H1 (cell line): ENCODE measurements around the gene RAPGEF6. TPM values are rescaled to one million over a fixed set of nuclear protein-coding genes. Genes with fewer than 3 reads are reported as not detected.

Experiments
- ASH2L ChIP-seq: fragments of 200-600, 300-600 bp; sonication (generic); IDR thresholded peaks from one replicate; pipeline ENCODE4 v1.7.1; 2017; ENCODE audit warnings: low read length
- BACH1 ChIP-seq: IDR thresholded peaks from 2 replicates; pipeline ENCODE4 v1.6.1; 2012; ENCODE audit warnings: low read length, improper control_type of control experiment
- CREB1 ChIP-seq: IDR thresholded peaks from 2 replicates; pipeline ENCODE4 v1.6.1; 2012; ENCODE audit warnings: inconsistent platforms
- MAFK ChIP-seq: IDR thresholded peaks from 2 replicates; pipeline ENCODE4 v1.6.1; 2012; ENCODE audit warnings: low read depth, mild to moderate bottlenecking, improper control_type of control experiment, low read length
- SRF ChIP-seq: IDR thresholded peaks from 2 replicates; pipeline ENCODE4 v1.6.1; 2011; ENCODE audit warnings: mild to moderate bottlenecking, low read depth, low read length, moderate library complexity
- polyA plus RNA-seq, 7 experiments: library from polyadenylated mRNA; depleted of rRNA in 3 of 7; stranded (reverse) in 5 of 7; unstranded in 2 of 7; fragments of >200 nt in 5 of 7; fragments of 200-250 nt in 2 of 7; gene quantifications; 1 replicate in 5 of 7; 2 replicates in 1 of 7; 4 replicates in 1 of 7; pipeline versions ENCODE4 v1.2.1 to v1.2.3, GENCODE V29; 2011 to 2013; ENCODE audit warnings: missing spikeins in 2 of 7, mixed read lengths in 2 of 7
- total RNA-seq: library from RNA; stranded (reverse); fragmentation: NEBNext Ultra II Directional; extraction: Animal tissue kit (Norgen Biotek cat#: 25700); gene quantifications from 2 replicates; pipeline ENCODE4 v1.2.1, GENCODE V29; 2021

RAPGEF6 gene
- total and polyA plus RNA-seq, 2 of the 8 experiments (the other 6 are each of a cell fraction or from before 2014, with no cell fraction given), result 4.8 to 20.0 TPM

GRCh38 chr5:131381777-131382176 is 253.3 kb downstream of the RAPGEF6 start (continued):
- no peak for TF ChIP-seq MAFK
- TF ChIP-seq ASH2L, result no peak
- no peak for TF ChIP-seq BACH1
- TF ChIP-seq CREB1, result no peak
- no peak for TF ChIP-seq SRF
- TF ChIP-seq, all 59 proteins: peak for 0
